OCI-LY1 (cell line): ENCODE results near the gene S100A14.

Source experiments
- H2AFZ ChIP-seq: fragments of 200-600 bp; sonication (generic), shearing (Covaris generic); 2 replicates; pipeline ENCODE4 v1.6.0; 2014; ENCODE audit warnings: antibody characterized with exemption, mild to moderate bottlenecking, low read length
- H3F3A ChIP-seq: fragments of 200-600 bp; sonication (generic), shearing (Covaris generic); 2 replicates; pipeline ENCODE4 v1.6.0; 2014; ENCODE audit warnings: mild to moderate bottlenecking, antibody characterized with exemption, low read length, moderate library complexity; ENCODE audit not compliant: insufficient read depth
- H3K27ac ChIP-seq: fragments of 200-600 bp; sonication (generic); 2 replicates; pipeline ENCODE4 v1.5.1; 2014; ENCODE audit warnings: low read length, mixed run types, mild to moderate bottlenecking, low read depth; ENCODE audit not compliant: poor library complexity, severe bottlenecking
- H3K27me3 ChIP-seq: fragments of 200-600 bp; sonication (generic); 2 replicates; pipeline ENCODE4 v1.6.0; 2014; ENCODE audit warnings: antibody characterized with exemption, mild to moderate bottlenecking, low read length, moderate library complexity; ENCODE audit not compliant: insufficient read depth
- H3K36me3 ChIP-seq: fragments of 200-600 bp; sonication (generic); 2 replicates; pipeline ENCODE4 v1.6.1; 2014; ENCODE audit warnings: mild to moderate bottlenecking, antibody characterized with exemption, low read length, moderate library complexity, mixed read lengths; ENCODE audit not compliant: insufficient read depth
- H3K4me1 ChIP-seq: fragments of 200-600 bp; sonication (generic); 2 replicates; pipeline ENCODE4 v1.5.1; 2014; ENCODE audit warnings: mild to moderate bottlenecking, low read length, moderate library complexity; ENCODE audit not compliant: insufficient read depth, severe bottlenecking
- H3K4me2 ChIP-seq: fragments of 200-600 bp; sonication (generic), shearing (Covaris generic); 2 replicates; pipeline ENCODE4 v1.6.1; 2014; ENCODE audit warnings: low read length
- H3K4me3 ChIP-seq: fragments of 200-600 bp; sonication (generic); 2 replicates; pipeline ENCODE4 v1.5.1; 2014; ENCODE audit warnings: low read length, low read depth, mild to moderate bottlenecking, mixed read lengths; ENCODE audit not compliant: poor library complexity, severe bottlenecking
- H3K79me2 ChIP-seq: fragments of 200-600 bp; shearing (Covaris generic); 2 replicates; pipeline ENCODE4 v1.6.1; 2016; ENCODE audit warnings: mixed run types, low read length, mixed read lengths; ENCODE audit not compliant: insufficient read depth
- H3K9ac ChIP-seq: fragments of 200-600 bp; sonication (generic), shearing (Covaris generic); 2 replicates; pipeline ENCODE4 v1.6.1; 2014; ENCODE audit warnings: mild to moderate bottlenecking, low read length, mixed read lengths
- H3K9me2 ChIP-seq: fragments of 200-600 bp; sonication (generic), shearing (Covaris generic); 2 replicates; pipeline ENCODE4 v1.6.1; 2014; ENCODE audit warnings: low read depth, mild to moderate bottlenecking, low read length, mixed read lengths
- H3K9me3 ChIP-seq: fragments of 200-600 bp; shearing (Covaris generic); 2 replicates; pipeline ENCODE4 v1.6.1; 2014; ENCODE audit warnings: low read length, mixed read lengths
- H4K20me1 ChIP-seq: fragments of 200-600 bp; sonication (generic), shearing (Covaris generic); 2 replicates; pipeline ENCODE4 v1.6.0; 2016; ENCODE audit warnings: mild to moderate bottlenecking, low read length; ENCODE audit not compliant: insufficient read depth
- CTCF ChIP-seq: fragments of 200-600 bp; sonication (generic), shearing (Covaris generic); IDR thresholded peaks from 2 replicates; pipeline ENCODE4 v1.5.1; 2017; ENCODE audit warnings: mild to moderate bottlenecking, antibody characterized with exemption, low read length, moderate library complexity, mixed read lengths
- EZH2 ChIP-seq: fragments of 200-600 bp; sonication (generic), shearing (Covaris generic); IDR thresholded peaks from 2 replicates; pipeline ENCODE4 v1.8.0; 2017; ENCODE audit warnings: borderline replicate concordance, mixed run types, mild to moderate bottlenecking, antibody characterized with exemption, low read length, moderate library complexity, mixed read lengths

Gene S100A14

GRCh38 chr1:153610811-153611301 is 5.3 kb downstream of the S100A14 start:
- H3K27me3 ChIP-seq, result no peaks in the 10 kb centered on the region; the same call in 1 of the 2 replicates
- no peaks in the 10 kb centered on the region for H3K9me2 ChIP-seq
- H3K36me3 ChIP-seq, result no peaks in the 10 kb centered on the region
- no peak for TF ChIP-seq EZH2
- TF ChIP-seq CTCF, result no peak
- no peaks in the 10 kb centered on the region for H3K4me1 ChIP-seq
- no peak overlapping the region for H2AFZ ChIP-seq
- H3K27ac ChIP-seq, result no peak overlapping the region
- H3K9me3 ChIP-seq, result no peaks in the 10 kb centered on the region
- no peak overlapping the region for H3K4me3 ChIP-seq
- no peaks in the 10 kb centered on the region for H3F3A ChIP-seq
- H3K79me2 ChIP-seq, result no peaks in the 10 kb centered on the region
- H3K4me2 ChIP-seq, result no peak overlapping the region
- H3K9ac ChIP-seq, result no peak overlapping the region
- no peaks in the 10 kb centered on the region for H4K20me1 ChIP-seq

GRCh38 chr1:153610334-153610733 is 5.8 kb downstream of the S100A14 start:
- no peak overlapping the region for H3K4me3 ChIP-seq
- H3K9me2 ChIP-seq, result no peaks in the 10 kb centered on the region
- no peaks in the 10 kb centered on the region for H3K79me2 ChIP-seq

GRCh38 chr1:153609585-153609907 is 6.6 kb downstream of the S100A14 start:
- no peak overlapping the region for H3K4me2 ChIP-seq
- no peaks in the 10 kb centered on the region for H4K20me1 ChIP-seq
- H3K9me3 ChIP-seq, result no peaks in the 10 kb centered on the region
- TF ChIP-seq CTCF, result no peak
- no peak for TF ChIP-seq EZH2
- no peak overlapping the region for H3K4me3 ChIP-seq
- no peaks in the 10 kb centered on the region for H3F3A ChIP-seq
- H3K27me3 ChIP-seq, result no peaks in the 10 kb centered on the region; the same call in 1 of the 2 replicates
- H3K79me2 ChIP-seq, result no peaks in the 10 kb centered on the region
- H3K36me3 ChIP-seq, result no peaks in the 10 kb centered on the region
- no peak overlapping the region for H2AFZ ChIP-seq
- H3K9me2 ChIP-seq, result no peaks in the 10 kb centered on the region
- no peak overlapping the region for H3K27ac ChIP-seq
- no peaks in the 10 kb centered on the region for H3K4me1 ChIP-seq
- H3K9ac ChIP-seq, result no peak overlapping the region

More at GRCh38 chr1:153610334-153610733, 5.8 kb downstream of the S100A14 start:
- Histone ChIP-seq H3K4me2 (no peak overlapping the region), H4K20me1 (no peaks in the 10 kb centered on the region), H3K27me3 (no peaks in the 10 kb centered on the region; the same call in 1 of the 2 replicates), H3K9ac (no peak overlapping the region), H3K27ac (no peak overlapping the region), H2AFZ (no peak overlapping the region), H3K4me1 (no peaks in the 10 kb centered on the region), H3K9me3 (no peaks in the 10 kb centered on the region), H3K36me3 (no peaks in the 10 kb centered on the region), H3F3A (no peaks in the 10 kb centered on the region)
- TF ChIP-seq EZH2, result no peak
- no peak for TF ChIP-seq CTCF
